ENCODE data around the gene CTNNAL1.
A peak's percentile ranks its signal among the peaks of the same experiment; 100 is the strongest.

Gene CTNNAL1

DNA sequence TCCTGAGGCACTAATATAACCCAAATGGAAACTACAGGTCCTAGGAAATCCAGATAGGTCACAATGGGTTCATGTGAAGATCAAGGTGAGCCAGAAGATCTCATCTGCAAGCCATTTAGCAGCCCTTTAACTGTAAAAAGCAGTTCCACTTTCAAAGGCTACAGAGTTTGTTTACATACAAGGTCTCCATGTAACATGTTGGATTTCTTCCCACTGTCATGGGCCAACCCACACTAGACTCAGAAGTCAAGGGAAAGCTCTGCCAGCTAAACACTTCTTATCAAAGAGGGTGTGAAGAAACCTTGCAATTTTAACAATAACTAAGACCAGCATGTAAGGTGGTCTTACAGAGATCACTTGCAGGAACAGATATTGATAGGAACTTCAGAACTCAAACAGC, 3.8 kb upstream of the CTNNAL1 start:
- peak; percentile 73 for FAIRE-seq
- no peak for DNase-seq (ENCODE audit: insufficient read length, low spot score)
- no peak for TF ChIP-seq POLR2A (IDR thresholded peaks at IDR 0.05; ENCODE audit: low read depth, low read length)

- no peak for TF ChIP-seq POLR2A (IDR thresholded peaks at IDR 0.05; ENCODE audit: low read depth, low read length)
- DNase-seq (ENCODE audit: insufficient read length, low spot score) (no peak), FAIRE-seq (no peak)
Measured at GRCh38 chr9:109016132-109016531, 2.8 kb upstream of the CTNNAL1 start.

- DNase-seq (ENCODE audit: insufficient read length, low spot score): no peak
- TF ChIP-seq POLR2A (IDR thresholded peaks at IDR 0.05; ENCODE audit: low read depth, low read length): no peak
- peak; percentile 43 for FAIRE-seq
Measured at GRCh38 chr9:109014608-109015280, 1.4 kb upstream of the CTNNAL1 start.

DNA sequence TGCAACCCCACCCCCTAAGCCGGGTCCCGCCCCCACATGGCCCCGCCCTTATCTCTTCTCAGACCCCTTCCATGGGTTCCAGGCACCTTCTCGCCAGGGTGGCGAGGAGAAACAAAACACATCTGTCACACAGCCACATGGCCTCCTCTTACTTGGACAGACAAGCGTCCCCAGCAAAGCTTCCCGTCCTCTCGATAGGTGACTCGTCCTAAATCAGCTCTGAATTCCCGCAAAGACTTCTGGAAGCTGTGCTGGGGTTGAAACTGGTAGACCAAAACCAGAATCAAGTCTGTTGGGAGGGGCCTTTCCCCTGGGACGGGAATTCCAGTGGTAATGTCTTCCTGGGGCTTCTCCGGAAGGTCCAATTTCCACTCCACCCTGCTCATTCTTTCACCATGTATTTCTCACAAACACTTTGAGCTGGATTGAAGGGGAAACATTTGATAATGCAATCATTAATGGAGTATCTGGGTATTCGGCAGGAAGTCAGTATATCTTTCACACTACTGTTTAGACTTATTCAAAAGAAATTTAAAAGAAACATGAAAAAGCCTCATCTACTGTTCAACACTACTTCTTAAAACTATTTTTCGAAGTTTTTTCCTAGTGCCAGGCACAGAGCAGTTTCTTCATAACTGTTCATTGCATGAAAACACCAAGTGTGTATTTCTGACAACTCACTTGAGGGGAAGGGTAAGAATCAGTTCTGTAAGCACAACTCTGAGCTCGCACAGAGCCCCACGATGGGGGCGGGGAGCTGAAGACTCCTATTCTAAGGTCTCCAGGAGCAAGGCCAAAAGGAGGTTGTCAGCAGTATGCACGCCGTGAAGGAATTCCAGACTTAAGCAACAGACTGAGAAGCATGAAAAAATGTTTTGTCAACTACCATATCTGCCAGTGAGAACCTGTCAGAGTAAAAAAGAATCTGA, 644 bp upstream of the CTNNAL1 start:
- DNase-seq (ENCODE audit: insufficient read length, low spot score): no peak
- FAIRE-seq: peak; percentile 93
- no peak for TF ChIP-seq POLR2A (IDR thresholded peaks at IDR 0.05; ENCODE audit: low read depth, low read length)

- DNase-seq (ENCODE audit: insufficient read length, low spot score) (peak; percentile 83), FAIRE-seq (peak; percentile 100)
- TF ChIP-seq POLR2A (IDR thresholded peaks at IDR 0.05; ENCODE audit: low read depth, low read length): 0 out of 2 replicates have a peak, but pooled peaks have one; percentile 9
Measured at GRCh38 chr9:109012009-109012875, 1.1 kb downstream of the CTNNAL1 start.

- FAIRE-seq (no peak), DNase-seq (ENCODE audit: insufficient read length, low spot score) (no peak)
- TF ChIP-seq POLR2A (IDR thresholded peaks at IDR 0.05; ENCODE audit: low read depth, low read length): no peak
Measured at GRCh38 chr9:109011231-109011671, 2.0 kb downstream of the CTNNAL1 start.

GRCh38 chr9:109010746-109011145, 2.6 kb downstream of the CTNNAL1 start:
- peak; percentile 97 for FAIRE-seq
- no peak for TF ChIP-seq POLR2A (IDR thresholded peaks at IDR 0.05; ENCODE audit: low read depth, low read length)
- DNase-seq (ENCODE audit: insufficient read length, low spot score): no peak

- FAIRE-seq: no peak
- no peak for DNase-seq (ENCODE audit: insufficient read length, low spot score)
- TF ChIP-seq POLR2A (IDR thresholded peaks at IDR 0.05; ENCODE audit: low read depth, low read length): no peak
Measured at GRCh38 chr9:109005678-109006077, 7.6 kb downstream of the CTNNAL1 start.

DNA sequence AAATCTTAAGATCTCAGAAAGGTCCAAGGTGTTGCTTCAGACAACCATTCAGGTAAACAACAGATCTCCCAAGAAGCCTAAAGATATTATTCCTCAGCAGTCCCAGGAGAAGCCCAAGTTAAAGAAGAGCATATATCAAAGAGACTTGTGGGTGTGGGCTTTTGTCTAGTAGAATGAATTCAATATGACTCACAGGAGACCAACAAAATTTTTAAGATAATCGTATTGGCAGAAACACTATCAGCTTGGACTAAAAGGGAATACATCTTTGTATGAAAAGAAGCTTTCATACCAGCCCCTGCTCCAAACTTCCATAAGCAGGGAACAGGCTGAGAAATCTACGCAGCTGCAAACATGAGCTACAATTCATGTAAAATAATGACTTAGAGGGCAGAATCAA, 10.2 kb downstream of the CTNNAL1 start:
- TF ChIP-seq POLR2A (IDR thresholded peaks at IDR 0.05; ENCODE audit: low read depth, low read length): no peak
- no peak for FAIRE-seq

GRCh38 chr9:109002141-109002540, 11.2 kb downstream of the CTNNAL1 start:
- FAIRE-seq: no peak
- DNase-seq (ENCODE audit: insufficient read length, low spot score): no peak
- TF ChIP-seq POLR2A (IDR thresholded peaks at IDR 0.05; ENCODE audit: low read depth, low read length): no peak

More for the DNA sequence above, 10.2 kb downstream of the CTNNAL1 start:
- DNase-seq (ENCODE audit: insufficient read length, low spot score): no peak

DNA sequence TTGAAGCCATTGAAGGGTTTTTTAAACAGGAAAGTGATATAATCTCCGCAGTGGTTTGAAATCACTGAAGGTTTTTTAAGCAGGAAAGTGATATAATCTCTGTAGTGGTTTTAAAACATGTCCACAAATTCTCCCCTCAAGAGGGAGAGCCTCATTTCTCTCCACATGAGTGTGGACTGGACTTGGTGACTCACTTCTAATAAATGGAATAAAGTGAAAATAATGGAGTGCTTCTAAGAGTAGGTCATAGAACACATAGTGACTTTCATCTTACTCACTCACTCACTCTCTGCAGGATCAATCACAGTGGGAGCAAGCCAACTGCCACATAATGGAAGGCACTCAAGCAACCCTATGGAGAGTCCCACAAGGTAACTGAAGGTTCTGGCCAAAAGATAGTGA, 12.0 kb downstream of the CTNNAL1 start:
- no peak for TF ChIP-seq POLR2A (IDR thresholded peaks at IDR 0.05; ENCODE audit: low read depth, low read length)
- peak; percentile 73 for DNase-seq (ENCODE audit: insufficient read length, low spot score)
- FAIRE-seq: peak; percentile 99

GRCh38 chr9:108997112-108997511, 16.2 kb downstream of the CTNNAL1 start:
- TF ChIP-seq POLR2A (IDR thresholded peaks at IDR 0.05; ENCODE audit: low read depth, low read length): no peak
- FAIRE-seq: no peak
- DNase-seq (ENCODE audit: insufficient read length, low spot score): no peak

- DNase-seq (ENCODE audit: insufficient read length, low spot score): no peak
- TF ChIP-seq POLR2A (IDR thresholded peaks at IDR 0.05; ENCODE audit: low read depth, low read length): no peak
- FAIRE-seq: no peak
Measured at GRCh38 chr9:108996643-108997042, 16.7 kb downstream of the CTNNAL1 start.

GRCh38 chr9:108994695-108995094, 18.6 kb downstream of the CTNNAL1 start:
- DNase-seq (ENCODE audit: insufficient read length, low spot score): no peak
- FAIRE-seq: peak; percentile 89
- TF ChIP-seq POLR2A (IDR thresholded peaks at IDR 0.05; ENCODE audit: low read depth, low read length): no peak
